SK-N-SH (cell line): Measurements from ENCODE around the gene FBH1.

Source experiments
- CTCF ChIP-seq: fragments of 200-600 bp; sonication (generic); IDR thresholded peaks from 2 replicates; pipeline ENCODE4 v1.6.1; 2017; ENCODE audit warnings: antibody characterized with exemption, mild to moderate bottlenecking, moderate library complexity
- ELF1 ChIP-seq: IDR thresholded peaks from 2 replicates; pipeline ENCODE4 v1.4.0; 2012
- GABPA ChIP-seq: IDR thresholded peaks from 2 replicates; pipeline ENCODE4 v1.4.0; 2012; ENCODE audit warnings: low read depth, mild to moderate bottlenecking
- MEF2A ChIP-seq: IDR thresholded peaks from 2 replicates; pipeline ENCODE4 v1.4.0; 2012; ENCODE audit warnings: low read depth, borderline replicate concordance
- USF1 ChIP-seq: IDR thresholded peaks from 2 replicates; pipeline ENCODE4 v1.4.0; 2012; ENCODE audit warnings: low read depth, borderline replicate concordance

- TF ChIP-seq USF1 (no peak), CTCF (no peak), ELF1 (no peak), GABPA (no peak), MEF2A (no peak)
These were observed 15.9 kb downstream of the FBH1 start for GRCh38 chr10:5905854-5906507.
